GM12873 (cell line): ENCODE data around the gene DIPK1C.

Source experiments
- CTCF ChIP-seq: IDR thresholded peaks from 2 replicates; pipeline ENCODE4 v1.5.1; 2012; ENCODE audit warnings: low read depth, mild to moderate bottlenecking, moderate library complexity, low read length, control low read depth; ENCODE audit not compliant: insufficient read depth; ENCODE audit errors: missing control alignments

The DIPK1C gene

GRCh38 chr18:74480149-74480651 is 23.1 kb upstream of the DIPK1C start:
- no peak for TF ChIP-seq CTCF

- no peak for TF ChIP-seq CTCF
These were observed 22.5 kb upstream of the DIPK1C start for GRCh38 chr18:74479486-74480148.

GRCh38 chr18:74478880-74479279 is 21.8 kb upstream of the DIPK1C start:
- no peak for TF ChIP-seq CTCF

GRCh38 chr18:74478316-74478715 is 21.2 kb upstream of the DIPK1C start:
- no peak for TF ChIP-seq CTCF

- TF ChIP-seq CTCF: no peak
These were observed 20.7 kb upstream of the DIPK1C start for GRCh38 chr18:74477771-74478170.

- peak; percentile 57 for TF ChIP-seq CTCF
These were observed 19.0 kb upstream of the DIPK1C start for GRCh38 chr18:74476140-74476539.

- TF ChIP-seq CTCF: no peak
These were observed 17.0 kb upstream of the DIPK1C start for GRCh38 chr18:74473976-74474640.
